ENCODE measurements around the gene RPL27.

- no peak for TF ChIP-seq CTCF (conservative IDR thresholded peaks at IDR 0.05 in 1 of 2, IDR thresholded peaks at IDR 0.05 in 1 of 2; ENCODE audit: low read depth in 1 of 2, low read length in 2 of 2)
- no peak for TF ChIP-seq EZH2 (IDR thresholded peaks at IDR 0.05; ENCODE audit: low read length, missing control alignments)
Observed at GRCh38 chr17:42999003-42999525, 845 bp downstream of the RPL27 start.
